Measurements from ENCODE around the gene NUP160.

DNA sequence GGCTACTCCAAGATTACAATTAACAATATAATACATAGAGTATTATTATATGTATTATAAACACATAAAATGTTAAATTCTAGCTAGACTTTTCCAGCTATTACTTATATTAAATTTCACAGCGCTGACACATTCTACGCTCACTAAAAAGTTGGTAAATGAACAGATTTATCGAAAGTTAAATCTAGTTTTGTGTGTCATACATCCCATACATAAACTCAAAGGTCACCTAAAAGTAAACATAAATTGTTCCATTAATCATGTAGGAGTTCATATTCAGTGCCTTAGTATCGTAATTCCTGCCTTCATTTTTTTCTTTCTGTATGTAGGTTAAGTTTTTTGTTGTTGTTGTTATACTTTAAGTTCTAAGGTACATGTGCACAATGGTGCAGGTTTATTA is 91.9 kb downstream of the NUP160 start:
- TF ChIP-seq POLR2A (IDR thresholded peaks at IDR 0.05): no peak
- TF ChIP-seq, protein P1, sequence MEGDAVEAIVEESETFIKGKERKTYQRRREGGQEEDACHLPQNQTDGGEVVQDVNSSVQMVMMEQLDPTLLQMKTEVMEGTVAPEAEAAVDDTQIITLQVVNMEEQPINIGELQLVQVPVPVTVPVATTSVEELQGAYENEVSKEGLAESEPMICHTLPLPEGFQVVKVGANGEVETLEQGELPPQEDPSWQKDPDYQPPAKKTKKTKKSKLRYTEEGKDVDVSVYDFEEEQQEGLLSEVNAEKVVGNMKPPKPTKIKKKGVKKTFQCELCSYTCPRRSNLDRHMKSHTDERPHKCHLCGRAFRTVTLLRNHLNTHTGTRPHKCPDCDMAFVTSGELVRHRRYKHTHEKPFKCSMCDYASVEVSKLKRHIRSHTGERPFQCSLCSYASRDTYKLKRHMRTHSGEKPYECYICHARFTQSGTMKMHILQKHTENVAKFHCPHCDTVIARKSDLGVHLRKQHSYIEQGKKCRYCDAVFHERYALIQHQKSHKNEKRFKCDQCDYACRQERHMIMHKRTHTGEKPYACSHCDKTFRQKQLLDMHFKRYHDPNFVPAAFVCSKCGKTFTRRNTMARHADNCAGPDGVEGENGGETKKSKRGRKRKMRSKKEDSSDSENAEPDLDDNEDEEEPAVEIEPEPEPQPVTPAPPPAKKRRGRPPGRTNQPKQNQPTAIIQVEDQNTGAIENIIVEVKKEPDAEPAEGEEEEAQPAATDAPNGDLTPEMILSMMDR (IDR thresholded peaks at IDR 0.05): no peak

Data from body of pancreas (tissue), 4 donors.